Brain pericyte (primary cell): Measurements from ENCODE around the gene SCARF2.

Experiments
- DNase-seq: peaks from one replicate; pipeline ENCODE4 v3.0.0-alpha.2; 2012; ENCODE audit warnings: low read depth, low spot score

Gene SCARF2

GRCh38 chr22:20439928-20440575 is 2.4 kb upstream of the SCARF2 start:
- DNase-seq: no peak

GRCh38 chr22:20439556-20439927 is 1.9 kb upstream of the SCARF2 start:
- DNase-seq: no peak

GRCh38 chr22:20438678-20439492 is 1.3 kb upstream of the SCARF2 start:
- no peak for DNase-seq

- no peak for DNase-seq
Measured at GRCh38 chr22:20438427-20438677, 727 bp upstream of the SCARF2 start.

- no peak for DNase-seq
Measured at GRCh38 chr22:20436768-20437612, 635 bp downstream of the SCARF2 start.

- DNase-seq: no peak
Measured at GRCh38 chr22:20436307-20436767, 1.3 kb downstream of the SCARF2 start.

GRCh38 chr22:20435436-20436306 is 2.0 kb downstream of the SCARF2 start:
- DNase-seq: no peak

- DNase-seq: no peak
Measured at GRCh38 chr22:20434773-20435172, 2.9 kb downstream of the SCARF2 start.

- no peak for DNase-seq
Measured at GRCh38 chr22:20434264-20434751, 3.3 kb downstream of the SCARF2 start.

- no peak for DNase-seq
Measured at GRCh38 chr22:20433686-20434241, 3.9 kb downstream of the SCARF2 start.

- DNase-seq: no peak
Measured at GRCh38 chr22:20433191-20433590, 4.4 kb downstream of the SCARF2 start.

- DNase-seq: no peak
Measured at GRCh38 chr22:20432244-20432686, 5.4 kb downstream of the SCARF2 start.

GRCh38 chr22:20431511-20432192 is 6.0 kb downstream of the SCARF2 start:
- DNase-seq: no peak

- no peak for DNase-seq
Measured at GRCh38 chr22:20430720-20431510, 6.7 kb downstream of the SCARF2 start.

GRCh38 chr22:20430101-20430719 is 7.4 kb downstream of the SCARF2 start:
- DNase-seq: no peak

GRCh38 chr22:20429254-20430100 is 8.1 kb downstream of the SCARF2 start:
- no peak for DNase-seq

- DNase-seq: no peak
Measured at GRCh38 chr22:20428496-20429253, 8.9 kb downstream of the SCARF2 start.
